ENCODE data around the gene STAC3.

The STAC3 gene

DNA sequence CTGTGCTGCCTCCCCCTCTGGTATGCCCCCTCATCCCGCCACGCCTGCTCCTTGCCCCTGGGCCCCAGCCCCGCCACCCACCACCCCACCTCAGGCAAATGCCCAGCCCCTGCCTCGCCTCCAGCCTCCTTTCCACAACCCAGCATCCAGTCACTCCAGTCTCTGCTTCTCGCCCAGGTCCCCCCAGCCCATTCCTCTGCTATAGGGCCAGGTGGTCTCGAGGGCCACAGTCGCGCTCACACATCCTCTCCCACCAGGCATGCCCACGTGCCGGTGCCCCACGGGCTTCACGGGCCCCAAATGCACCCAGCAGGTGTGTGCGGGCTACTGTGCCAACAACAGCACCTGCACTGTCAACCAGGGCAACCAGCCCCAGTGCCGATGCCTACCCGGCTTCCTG is 40.5 kb downstream of the STAC3 start:
- no peak for DNase-seq

DNA sequence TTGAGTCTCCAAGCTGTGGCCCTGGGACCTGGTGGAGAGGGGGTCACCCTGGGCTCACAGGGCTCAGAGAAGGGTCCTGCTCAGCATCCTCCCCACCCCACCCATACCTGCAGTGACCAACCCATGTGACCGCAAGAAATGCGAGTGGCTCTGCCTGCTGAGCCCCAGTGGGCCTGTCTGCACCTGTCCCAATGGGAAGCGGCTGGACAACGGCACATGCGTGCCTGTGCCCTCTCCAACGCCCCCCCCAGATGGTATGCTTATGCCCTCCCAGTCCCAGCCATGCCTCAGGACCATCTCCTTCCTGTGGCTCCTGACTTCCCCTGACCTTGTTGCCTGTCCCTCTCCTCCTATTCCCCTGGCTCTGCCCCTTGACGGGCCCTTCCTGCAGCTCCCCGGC is 41.1 kb downstream of the STAC3 start:
- DNase-seq, result no peak

- no peak for DNase-seq
Observed at GRCh38 chr12:57208631-57209282, 42.2 kb downstream of the STAC3 start.

DNA sequence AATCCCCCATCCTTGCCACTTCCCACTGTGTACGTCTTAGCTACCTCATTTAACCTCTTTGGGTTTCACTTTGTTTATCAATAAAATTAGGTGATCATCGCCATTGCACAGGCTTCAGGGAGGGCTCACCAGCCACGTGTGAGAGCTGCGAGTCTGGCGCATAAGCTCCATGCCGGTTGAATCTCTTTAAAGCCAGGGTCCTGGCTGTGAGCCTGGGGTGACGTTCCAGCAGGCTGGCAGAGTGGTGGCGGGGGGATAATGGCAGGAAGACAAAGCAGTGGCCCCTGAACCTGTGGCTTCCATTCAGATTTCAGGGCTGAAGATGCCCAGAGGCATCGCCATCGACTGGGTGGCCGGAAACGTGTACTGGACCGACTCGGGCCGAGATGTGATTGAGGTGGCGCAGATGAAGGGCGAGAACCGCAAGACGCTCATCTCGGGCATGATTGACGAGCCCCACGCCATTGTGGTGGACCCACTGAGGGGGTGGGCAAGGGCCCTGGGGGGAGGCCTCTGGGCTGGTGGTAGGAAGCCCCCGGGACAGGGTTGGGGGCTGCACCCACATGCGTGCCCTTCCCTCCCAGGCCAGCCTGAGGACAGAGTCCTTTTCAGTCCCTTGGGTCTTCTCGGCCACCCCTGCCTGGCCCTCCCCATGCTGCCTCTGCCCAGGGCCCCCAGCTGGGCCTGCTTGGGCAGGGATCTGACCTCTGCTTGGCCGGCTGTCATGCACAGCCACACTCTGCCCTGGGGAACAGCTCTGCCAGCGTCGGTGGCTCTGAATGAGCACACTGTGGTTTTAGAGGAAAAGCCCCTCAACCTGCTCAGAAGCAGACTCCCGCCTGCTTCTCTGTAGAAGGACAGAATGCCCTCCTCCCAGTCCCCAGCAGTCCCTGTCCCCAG is 43.0 kb downstream of the STAC3 start:
- DNase-seq, result no peak

- no peak for DNase-seq
Observed at GRCh38 chr12:57205931-57206330, 45.1 kb downstream of the STAC3 start.

- no peak for DNase-seq
Observed at GRCh38 chr12:57205186-57205585, 45.8 kb downstream of the STAC3 start.

GRCh38 chr12:57204454-57204853 is 46.5 kb downstream of the STAC3 start:
- DNase-seq, result no peak

DNA sequence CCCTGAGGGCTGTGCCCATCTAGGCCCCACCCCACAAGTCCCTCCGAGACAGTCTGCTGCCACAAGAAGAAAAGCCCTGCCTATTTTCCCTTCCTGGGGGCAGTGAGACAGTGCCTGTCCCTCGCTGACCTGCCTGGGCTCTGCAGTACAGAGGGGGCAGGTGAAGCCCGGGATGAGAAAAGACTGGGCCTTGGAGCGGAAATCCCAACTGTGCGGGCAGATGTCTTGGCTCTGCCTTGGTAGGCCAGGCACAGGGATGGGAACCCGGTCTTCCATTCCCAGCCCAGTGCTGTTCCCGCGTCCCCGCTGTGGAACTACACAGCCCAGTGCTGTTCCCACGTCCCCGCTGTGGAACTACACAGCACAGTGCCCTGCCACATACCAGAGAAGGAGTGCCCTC is 47.2 kb downstream of the STAC3 start:
- no peak for DNase-seq

DNA sequence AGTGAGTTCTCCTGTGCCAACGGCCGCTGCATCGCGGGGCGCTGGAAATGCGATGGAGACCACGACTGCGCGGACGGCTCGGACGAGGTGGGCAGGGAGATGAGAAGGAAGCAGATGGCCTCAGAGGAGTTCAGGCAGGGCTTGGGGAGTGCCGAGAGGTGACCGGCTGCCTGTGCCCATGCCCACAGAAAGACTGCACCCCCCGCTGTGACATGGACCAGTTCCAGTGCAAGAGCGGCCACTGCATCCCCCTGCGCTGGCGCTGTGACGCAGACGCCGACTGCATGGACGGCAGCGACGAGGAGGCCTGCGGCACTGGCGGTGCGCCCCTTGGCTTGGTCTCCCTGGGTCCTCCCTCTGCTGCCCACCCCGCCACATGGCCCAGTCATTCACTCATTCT is 47.8 kb downstream of the STAC3 start:
- DNase-seq, result no peak

- no peak for DNase-seq
Observed at GRCh38 chr12:57202321-57202720, 48.7 kb downstream of the STAC3 start.

- DNase-seq, result no peak
Observed at GRCh38 chr12:57201631-57202030, 49.4 kb downstream of the STAC3 start.

- DNase-seq, result no peak
Observed at GRCh38 chr12:57201219-57201618, 49.8 kb downstream of the STAC3 start.

DNA sequence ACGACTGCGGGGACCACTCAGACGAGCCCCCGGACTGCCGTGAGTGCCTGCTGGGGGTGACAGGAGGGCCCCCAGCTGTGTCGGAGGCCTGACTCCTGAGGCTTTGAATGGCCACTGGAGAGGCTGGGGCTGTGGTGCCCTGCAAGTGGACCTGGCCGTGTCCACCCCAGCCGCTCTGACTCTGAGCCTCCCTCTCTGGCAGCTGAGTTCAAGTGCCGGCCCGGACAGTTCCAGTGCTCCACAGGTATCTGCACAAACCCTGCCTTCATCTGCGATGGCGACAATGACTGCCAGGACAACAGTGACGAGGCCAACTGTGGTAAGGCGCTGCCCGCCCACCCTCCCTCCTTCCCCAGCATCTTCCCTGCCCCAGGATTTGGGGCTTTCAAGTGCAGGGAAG is 50.5 kb downstream of the STAC3 start:
- no peak for DNase-seq

- no peak for DNase-seq
Observed at GRCh38 chr12:57199191-57199590, 51.8 kb downstream of the STAC3 start.

- DNase-seq, result no peak
Observed at GRCh38 chr12:57198329-57198728, 52.7 kb downstream of the STAC3 start.

- DNase-seq, result no peak
Observed at GRCh38 chr12:57196956-57197355, 54.0 kb downstream of the STAC3 start.

GRCh38 chr12:57196439-57196838 is 54.5 kb downstream of the STAC3 start:
- DNase-seq, result no peak

- DNase-seq, result no peak
Observed at GRCh38 chr12:57195611-57196371, 55.2 kb downstream of the STAC3 start.

- DNase-seq, result no peak
Observed at GRCh38 chr12:57195186-57195585, 55.8 kb downstream of the STAC3 start.

- DNase-seq, result no peak
Observed at GRCh38 chr12:57194253-57194652, 56.7 kb downstream of the STAC3 start.

DNA sequence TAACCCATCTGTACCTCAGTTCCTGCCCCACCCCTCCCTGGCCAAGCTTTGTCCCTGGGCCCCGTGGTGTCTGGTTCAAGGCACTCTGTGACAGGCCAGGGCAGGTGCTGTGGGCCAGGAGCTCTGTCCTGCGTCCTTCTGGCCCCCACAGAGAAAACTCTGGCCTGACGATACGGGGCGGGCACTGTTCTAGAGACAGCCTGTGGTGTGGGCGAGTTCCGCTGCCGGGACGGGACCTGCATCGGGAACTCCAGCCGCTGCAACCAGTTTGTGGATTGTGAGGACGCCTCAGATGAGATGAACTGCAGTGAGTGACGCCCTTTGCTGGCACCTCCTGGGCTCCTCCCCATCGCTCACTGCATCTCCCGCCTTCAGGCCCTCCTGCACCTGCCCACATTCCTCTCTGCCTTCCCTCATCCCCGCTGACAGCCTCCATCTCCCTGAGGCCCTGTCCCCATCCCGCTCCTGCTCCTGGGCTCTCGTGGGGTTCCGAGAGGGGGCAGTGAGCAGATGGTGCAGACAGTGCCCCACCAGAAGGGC is 57.2 kb downstream of the STAC3 start:
- DNase-seq, result no peak

Measured in fibroblast of skin of right quadriceps (primary cell).